ENCODE results near the gene SKA3.
A peak's percentile ranks its signal among the peaks of the same experiment; 100 is the strongest.
"Not testable (repeated sequence)": the region's sequence is repeated elsewhere in the genome, so short reads cannot be mapped to it uniquely, and the experiment has no call there.

Gene SKA3

DNA sequence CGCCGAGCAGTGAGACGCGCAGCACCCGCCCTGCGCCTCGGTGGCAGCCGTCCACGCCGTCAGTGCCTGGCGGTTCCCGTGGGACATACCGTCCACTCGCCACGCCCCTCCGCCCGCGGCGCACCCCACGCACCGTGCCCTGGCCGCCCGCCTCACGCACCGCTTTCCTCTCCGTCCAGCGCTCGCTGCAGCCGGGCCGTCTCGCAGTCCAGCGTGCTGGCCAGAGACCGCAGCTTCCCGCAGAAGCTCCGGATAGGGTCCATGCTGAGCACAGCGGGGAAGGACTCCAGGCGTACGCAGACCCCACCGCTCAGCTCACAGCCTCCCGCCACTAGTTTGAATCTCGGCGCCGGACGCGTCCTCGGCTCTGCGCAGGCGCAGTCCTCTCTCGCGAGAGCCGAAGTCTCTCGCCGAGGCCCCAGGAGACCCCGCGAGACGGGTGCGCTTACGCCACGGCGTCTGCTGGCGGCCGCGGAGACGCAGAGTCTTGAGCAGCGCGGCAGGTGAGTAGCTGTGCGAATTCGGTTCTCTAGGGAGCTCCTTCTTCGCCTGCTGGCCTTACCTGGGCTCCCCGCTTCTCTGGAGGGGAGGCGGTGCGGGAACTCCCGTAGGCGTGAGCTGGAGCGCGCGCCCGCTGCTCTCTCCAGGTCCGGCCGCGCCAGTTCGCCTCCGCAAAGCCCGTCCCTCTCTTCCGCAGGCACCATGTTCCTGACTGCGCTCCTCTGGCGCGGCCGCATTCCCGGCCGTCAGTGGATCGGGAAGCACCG is at the start of gene SKA3, which contains the start of gene MRPL57:
Gene SKA3 (minus strand): TSS at position 338 of the 767 bp plus-strand sequence. CDS start 75 bp downstream, at position 263.
Gene MRPL57 (plus strand): TSS at position 444 of the 767 bp plus-strand sequence. CDS start 259 bp downstream, at position 703.
- in situ Hi-C loops (cut with MboI; ENCODE audit: low sequenced_read_pairs) = no loop called here
- peaks cover 23% of the 10 kb centered on the region for H3K36me3 ChIP-seq (replicated peaks)
- peak within 1 kb of the TSS; percentile 93 for H3K4me3 ChIP-seq
- H3K4me1 ChIP-seq = peaks cover 20% of the 10 kb centered on the region
- 0 out of 2 replicates have a peak, but pooled peaks cover 2% of the 10 kb centered on the region for H3K9me3 ChIP-seq
- DNase-seq (ENCODE audit: low spot score in 2 of 2) = peak; percentile 86 to 93
- H3K27me3 ChIP-seq (ENCODE audit: low read depth) = no peaks in the 10 kb centered on the region

DNA sequence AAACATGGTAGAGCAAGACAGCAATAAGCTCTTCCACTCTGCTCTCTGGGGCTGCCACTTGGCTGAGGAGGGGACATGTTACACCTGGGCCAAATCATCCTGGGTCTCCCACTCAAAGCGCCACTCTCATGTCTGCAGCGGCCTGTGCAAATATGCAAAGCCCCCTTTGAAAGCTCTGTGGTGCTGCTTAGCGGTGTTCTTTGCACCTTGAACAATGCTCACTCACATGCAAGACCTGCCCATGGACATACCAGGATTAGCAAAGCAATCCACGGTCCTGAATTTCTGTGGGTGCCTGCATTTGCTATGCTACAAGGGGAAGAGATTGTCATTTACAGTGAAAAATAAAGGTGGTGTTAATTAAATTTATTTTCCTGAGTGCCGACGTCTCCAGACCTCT is 48.7 kb upstream of the SKA3 start:
- no peaks in the 10 kb centered on the region for H3K27me3 ChIP-seq (ENCODE audit: low read depth)
- no peaks in the 10 kb centered on the region for H3K4me1 ChIP-seq
- no peaks in the 10 kb centered on the region for H3K36me3 ChIP-seq (replicated peaks)
- no peaks in the 10 kb centered on the region; the same call in 1 of the 2 replicates for H3K9me3 ChIP-seq
- no peak for DNase-seq (ENCODE audit: low spot score in 2 of 2)
- H3K4me3 ChIP-seq = no peak overlapping the region
- in situ Hi-C loops (cut with MboI; ENCODE audit: low sequenced_read_pairs) = no loop called here

GRCh38 chr13:21221268-21221667 is 44.9 kb upstream of the SKA3 start:
- Histone ChIP-seq H3K36me3 (replicated peaks) (no peaks in the 10 kb centered on the region), H3K4me1 (no peaks in the 10 kb centered on the region), H3K4me3 (no peak overlapping the region), H3K9me3 (no peaks in the 10 kb centered on the region; the same call in 1 of the 2 replicates), H3K27me3 (ENCODE audit: low read depth) (no peaks in the 10 kb centered on the region)
- DNase-seq (ENCODE audit: low spot score in 2 of 2) = no peak
- in situ Hi-C loops (cut with MboI; ENCODE audit: low sequenced_read_pairs) = no loop called here

- H3K9me3 ChIP-seq; DNase-seq (ENCODE audit: low spot score in 2 of 2); in situ Hi-C loops (cut with MboI; ENCODE audit: low sequenced_read_pairs); H3K4me3 ChIP-seq; H3K36me3 ChIP-seq (replicated peaks); H3K4me1 ChIP-seq; H3K27me3 ChIP-seq (ENCODE audit: low read depth): not testable (repeated sequence)
Measured at GRCh38 chr13:21219716-21220115, 43.4 kb upstream of the SKA3 start.

GRCh38 chr13:21219036-21219381 is 42.7 kb upstream of the SKA3 start:
- Histone ChIP-seq H3K4me1 (no peaks in the 10 kb centered on the region), H3K4me3 (no peak overlapping the region), H3K36me3 (replicated peaks) (no peaks in the 10 kb centered on the region), H3K27me3 (ENCODE audit: low read depth) (no peaks in the 10 kb centered on the region), H3K9me3 (no peaks in the 10 kb centered on the region; the same call in 1 of the 2 replicates)
- in situ Hi-C loops (cut with MboI; ENCODE audit: low sequenced_read_pairs) = no loop called here
- no peak for DNase-seq (ENCODE audit: low spot score in 2 of 2)

DNA sequence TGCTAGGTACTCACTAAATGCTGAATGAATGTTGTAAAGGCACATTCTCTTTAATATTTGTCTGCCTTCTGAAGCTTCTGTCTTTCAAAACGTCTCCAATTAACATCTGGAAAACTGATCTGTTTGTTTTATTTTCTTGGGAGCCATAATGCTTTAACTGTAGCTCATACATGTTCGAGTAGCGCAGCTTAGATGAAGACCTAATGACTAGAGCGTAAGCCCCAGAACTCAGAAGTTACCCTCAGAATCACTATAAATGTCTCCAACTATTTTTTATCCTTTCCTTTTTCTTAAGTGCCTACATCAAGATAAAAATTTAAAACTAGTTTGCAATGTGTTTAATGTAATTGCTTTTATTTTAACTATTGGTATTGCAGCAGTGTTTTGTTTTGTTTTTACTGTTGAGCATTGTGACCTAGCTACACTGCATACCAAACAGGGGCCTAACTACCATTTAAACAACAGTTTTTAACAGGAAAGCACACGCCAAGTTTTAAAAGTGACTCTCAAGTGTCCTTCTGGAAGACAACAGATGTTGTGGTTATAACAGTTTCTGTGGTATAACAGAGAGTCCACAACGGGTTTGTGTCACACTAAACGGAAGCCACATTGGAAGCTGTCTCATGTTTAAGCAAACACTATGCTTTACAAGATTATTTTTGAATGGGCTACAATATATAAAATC is 42.1 kb upstream of the SKA3 start:
- no peaks in the 10 kb centered on the region for H3K27me3 ChIP-seq (ENCODE audit: low read depth)
- DNase-seq (ENCODE audit: low spot score in 2 of 2) = no peak
- in situ Hi-C loops (cut with MboI; ENCODE audit: low sequenced_read_pairs) = no loop called here
- no peaks in the 10 kb centered on the region; the same call in 1 of the 2 replicates for H3K9me3 ChIP-seq
- no peaks in the 10 kb centered on the region for H3K36me3 ChIP-seq (replicated peaks)
- H3K4me3 ChIP-seq = no peak overlapping the region
- no peaks in the 10 kb centered on the region for H3K4me1 ChIP-seq

- Histone ChIP-seq H3K4me3 (no peak overlapping the region), H3K9me3 (no peaks in the 10 kb centered on the region), H3K4me1 (no peaks in the 10 kb centered on the region), H3K36me3 (replicated peaks) (no peaks in the 10 kb centered on the region), H3K27me3 (ENCODE audit: low read depth) (no peaks in the 10 kb centered on the region)
- in situ Hi-C loops (cut with MboI; ENCODE audit: low sequenced_read_pairs) = no loop called here
- DNase-seq (ENCODE audit: low spot score in 2 of 2) = no peak
Measured at GRCh38 chr13:21216332-21216731, 40.0 kb upstream of the SKA3 start.

DNA sequence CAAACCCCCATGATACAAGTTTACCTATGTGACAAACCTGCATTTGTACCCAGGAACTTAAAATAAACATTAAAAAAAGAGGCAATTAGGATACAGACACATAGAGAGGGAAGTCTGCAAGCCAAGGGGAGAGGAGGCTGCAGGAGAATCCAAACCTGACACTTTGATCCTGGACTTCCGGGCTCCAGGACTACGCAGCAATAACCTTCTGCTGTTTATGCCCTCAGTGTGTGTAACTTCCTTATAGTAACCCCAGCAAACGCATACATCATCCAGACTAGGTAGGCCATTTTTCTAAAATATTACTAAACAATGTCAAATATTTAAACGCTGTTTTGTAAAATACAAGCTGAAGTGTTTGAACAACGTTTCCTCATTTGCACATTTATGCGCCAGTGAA is 39.1 kb upstream of the SKA3 start:
- H3K9me3 ChIP-seq; H3K36me3 ChIP-seq (replicated peaks); in situ Hi-C loops (cut with MboI; ENCODE audit: low sequenced_read_pairs); DNase-seq (ENCODE audit: low spot score in 2 of 2); H3K27me3 ChIP-seq (ENCODE audit: low read depth); H3K4me3 ChIP-seq; H3K4me1 ChIP-seq: not testable (repeated sequence)

DNA sequence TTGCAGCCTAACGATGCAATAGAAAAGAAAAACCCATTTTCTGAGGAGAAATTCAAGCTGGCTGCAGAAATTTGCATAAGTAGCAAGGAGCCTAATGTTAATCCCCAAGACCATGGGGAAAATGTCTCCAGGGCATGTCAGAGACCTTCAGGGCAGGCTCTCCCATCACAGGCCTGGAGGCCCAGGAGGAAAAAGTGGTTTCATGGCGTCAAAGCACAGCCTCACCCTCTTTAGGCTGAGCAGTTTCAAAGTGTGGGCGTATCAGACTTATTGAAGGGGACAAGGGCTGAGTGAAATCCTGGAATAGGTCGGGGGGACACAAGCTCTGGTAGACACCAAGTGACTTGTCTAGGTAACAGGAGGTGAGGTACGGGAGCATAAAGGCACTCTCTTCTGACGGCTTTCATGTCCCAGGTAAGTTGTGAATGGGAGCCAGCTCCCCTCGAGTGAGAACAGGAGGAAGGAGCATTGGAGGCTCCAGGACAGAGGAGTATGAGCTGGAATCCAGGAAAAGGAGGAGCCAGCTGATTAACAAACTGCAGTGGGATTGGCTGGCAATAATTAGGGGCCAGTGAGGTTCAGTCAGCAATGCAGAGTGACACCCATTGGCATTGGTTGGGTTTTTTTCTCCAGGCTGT is 35.9 kb upstream of the SKA3 start:
- DNase-seq (ENCODE audit: low spot score in 2 of 2) = no peak
- peaks cover 2% of the 10 kb centered on the region; the same call in 1 of the 2 replicates for H3K9me3 ChIP-seq
- no peaks in the 10 kb centered on the region for H3K36me3 ChIP-seq (replicated peaks)
- no peaks in the 10 kb centered on the region for H3K4me1 ChIP-seq
- H3K4me3 ChIP-seq = no peak overlapping the region
- in situ Hi-C loops (cut with MboI; ENCODE audit: low sequenced_read_pairs) = no loop called here
- no peaks in the 10 kb centered on the region for H3K27me3 ChIP-seq (ENCODE audit: low read depth)

DNA sequence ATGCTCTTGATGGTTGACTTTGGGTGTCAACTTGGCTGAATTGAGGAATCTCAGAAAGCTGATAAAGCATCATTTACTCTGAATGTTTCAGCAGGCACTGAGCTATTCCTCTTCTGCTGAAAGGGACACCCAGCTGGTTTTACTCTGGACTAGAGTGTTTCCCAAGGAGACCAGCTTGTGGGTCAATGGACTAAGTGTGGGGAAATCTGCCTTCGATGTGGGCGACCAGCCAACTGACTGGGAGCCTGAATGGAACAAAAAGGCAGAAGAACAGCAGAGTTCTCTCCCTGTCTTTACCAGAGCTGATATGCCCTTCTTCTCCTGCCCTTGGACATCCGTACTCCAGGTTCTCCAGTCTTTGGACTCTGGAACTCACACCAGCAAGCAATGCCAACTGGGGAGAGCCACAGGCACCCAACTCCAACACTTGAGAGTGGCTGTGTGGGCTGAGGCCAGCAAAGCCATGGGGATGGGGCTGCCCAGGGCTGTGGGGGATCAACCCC is 32.4 kb upstream of the SKA3 start:
- Histone ChIP-seq H3K4me1 (no peaks in the 10 kb centered on the region), H3K4me3 (no peak overlapping the region), H3K9me3 (peaks cover 2% of the 10 kb centered on the region; the same call in 1 of the 2 replicates), H3K36me3 (replicated peaks) (no peaks in the 10 kb centered on the region), H3K27me3 (ENCODE audit: low read depth) (no peaks in the 10 kb centered on the region)
- in situ Hi-C loops (cut with MboI; ENCODE audit: low sequenced_read_pairs) = no loop called here
- no peak for DNase-seq (ENCODE audit: low spot score in 2 of 2)

DNA sequence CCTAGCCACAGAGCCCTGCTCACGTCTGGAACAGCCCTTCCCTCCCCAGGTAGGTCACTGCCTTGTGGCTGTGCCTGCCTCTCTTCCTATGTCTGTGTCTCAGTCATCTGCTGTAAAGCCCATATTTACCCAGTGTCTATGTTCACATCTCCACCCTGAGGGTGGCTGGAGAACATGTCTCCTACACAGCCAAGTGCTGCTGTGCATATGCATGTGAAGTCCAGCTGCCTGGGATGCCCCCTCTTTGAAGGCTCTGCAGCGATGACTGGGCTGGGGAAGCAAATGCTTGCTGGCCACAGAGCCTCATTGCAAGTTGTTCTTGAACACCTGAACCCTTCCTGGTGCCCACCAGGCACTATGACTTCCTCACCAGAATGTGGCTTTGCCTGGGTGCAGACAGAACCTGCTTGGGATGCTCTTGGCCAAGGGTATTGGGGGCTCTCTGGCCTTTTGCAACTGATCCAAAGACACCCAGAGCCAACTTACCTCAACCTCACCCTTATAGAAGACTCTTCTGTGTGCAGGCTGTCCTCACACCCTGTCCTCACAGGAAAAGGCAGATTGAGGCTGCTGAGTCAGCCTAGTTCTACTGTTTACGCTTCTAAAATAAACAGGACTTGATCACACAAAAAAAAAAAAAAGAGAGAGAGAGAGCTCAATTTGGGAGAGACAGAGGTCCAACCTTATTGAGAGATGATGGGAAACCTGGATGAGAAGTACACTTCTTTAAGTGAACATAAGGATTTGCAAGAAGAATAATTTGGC is 26.6 kb upstream of the SKA3 start:
- H3K9me3 ChIP-seq = no peaks in the 10 kb centered on the region; the same call in 1 of the 2 replicates
- in situ Hi-C loops (cut with MboI; ENCODE audit: low sequenced_read_pairs) = no loop called here
- no peak for DNase-seq (ENCODE audit: low spot score in 2 of 2)

DNA sequence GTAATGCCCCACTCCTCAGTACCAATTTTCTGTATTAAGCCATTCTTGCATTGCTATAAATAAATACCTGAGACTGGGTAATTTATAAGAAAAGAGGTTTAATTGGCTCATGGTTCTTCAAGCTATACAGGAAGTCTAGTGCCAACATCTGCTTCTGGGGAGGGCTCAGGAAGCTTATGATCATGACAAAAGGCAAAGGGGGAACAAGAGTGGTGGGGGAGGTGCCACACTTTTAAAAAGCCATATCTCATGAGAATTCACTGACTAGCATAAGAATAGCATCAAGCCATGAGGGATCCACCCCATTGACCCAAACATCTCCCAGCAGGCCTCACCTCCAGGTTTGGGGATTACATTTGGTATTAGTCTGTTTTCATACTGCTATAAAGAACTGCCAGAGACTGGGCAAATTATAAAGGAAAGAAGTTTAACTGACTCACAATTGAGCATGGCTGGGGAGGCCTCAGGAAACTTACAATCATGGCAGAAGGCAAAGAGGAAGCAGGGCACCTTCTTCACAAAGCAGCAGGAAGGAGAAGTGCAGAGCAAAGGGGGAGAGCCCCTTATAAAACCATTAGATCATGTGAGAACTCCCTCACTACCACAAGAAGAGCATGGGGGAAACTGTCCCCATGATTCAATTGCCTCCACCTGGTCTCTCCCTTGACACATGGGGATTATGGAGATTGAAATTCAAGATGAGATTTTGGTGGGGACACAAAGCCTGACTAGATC is 25.3 kb upstream of the SKA3 start:
- H3K4me1 ChIP-seq; H3K36me3 ChIP-seq (replicated peaks); H3K27me3 ChIP-seq (ENCODE audit: low read depth); H3K4me3 ChIP-seq; DNase-seq (ENCODE audit: low spot score in 2 of 2); in situ Hi-C loops (cut with MboI; ENCODE audit: low sequenced_read_pairs); H3K9me3 ChIP-seq: not testable (repeated sequence)

More for the DNA sequence above, 26.6 kb upstream of the SKA3 start:
- no peak overlapping the region for H3K4me3 ChIP-seq
- H3K4me1 ChIP-seq = no peaks in the 10 kb centered on the region
- H3K36me3 ChIP-seq (replicated peaks) = no peaks in the 10 kb centered on the region
- H3K27me3 ChIP-seq (ENCODE audit: low read depth) = no peaks in the 10 kb centered on the region

DNA sequence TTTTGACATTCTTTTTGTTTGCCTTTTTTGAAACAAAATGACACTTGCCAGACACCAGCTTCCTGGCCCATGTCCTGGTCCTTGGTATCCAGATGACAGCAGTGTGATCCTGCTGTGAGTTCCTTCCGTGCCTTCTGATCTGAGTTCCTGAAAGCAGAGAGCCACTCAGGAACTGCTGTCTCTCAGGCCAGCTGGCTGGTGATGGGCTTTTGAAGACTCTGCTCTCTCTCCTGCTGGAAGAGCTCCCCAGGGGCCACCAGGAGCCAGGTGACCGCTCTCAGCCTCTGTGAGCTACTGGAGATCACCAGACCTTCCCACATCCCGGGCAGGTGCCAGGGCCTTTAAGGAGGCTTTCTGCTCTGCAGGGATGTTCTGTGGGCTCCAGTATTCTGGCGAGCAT is 22.0 kb upstream of the SKA3 start:
- not testable (repeated sequence) for DNase-seq (ENCODE audit: low spot score in 2 of 2)

More for the DNA sequence above, 22.0 kb upstream of the SKA3 start:
- H3K36me3 ChIP-seq (replicated peaks); in situ Hi-C loops (cut with MboI; ENCODE audit: low sequenced_read_pairs); H3K4me3 ChIP-seq; H3K27me3 ChIP-seq (ENCODE audit: low read depth); H3K9me3 ChIP-seq; H3K4me1 ChIP-seq: not testable (repeated sequence)

Data from HAP-1 (cell line).